GM12873 (cell line): Measurements from ENCODE around the gene PPP1R13L.

Experiments
- CTCF ChIP-seq: IDR thresholded peaks from 2 replicates; pipeline ENCODE4 v1.5.1; 2012; ENCODE audit warnings: low read depth, mild to moderate bottlenecking, moderate library complexity, low read length, control low read depth; ENCODE audit not compliant: insufficient read depth; ENCODE audit errors: missing control alignments

PPP1R13L gene

GRCh38 chr19:45417151-45417550 is 12.3 kb upstream of the PPP1R13L start:
- TF ChIP-seq CTCF: no peak

- no peak for TF ChIP-seq CTCF
Measured at GRCh38 chr19:45414468-45414867, 9.6 kb upstream of the PPP1R13L start.

GRCh38 chr19:45413497-45413896 is 8.6 kb upstream of the PPP1R13L start:
- TF ChIP-seq CTCF: no peak

GRCh38 chr19:45409557-45409920 is 4.7 kb upstream of the PPP1R13L start:
- TF ChIP-seq CTCF: no peak

- no peak for TF ChIP-seq CTCF
Measured at GRCh38 chr19:45408830-45409556, 4.1 kb upstream of the PPP1R13L start.

GRCh38 chr19:45408121-45408520 is 3.3 kb upstream of the PPP1R13L start:
- TF ChIP-seq CTCF: no peak

GRCh38 chr19:45407091-45407375 is 2.2 kb upstream of the PPP1R13L start:
- TF ChIP-seq CTCF: no peak
